ENCODE data around the gene TMEM247. TPM values are rescaled to one million over a fixed set of nuclear protein-coding genes. Genes with fewer than 3 reads are reported as not detected.

Gene TMEM247
- total RNA-seq, 1 donor from 2014 or later: not detected

GRCh38 chr2:46493241-46493970, 14.0 kb downstream of the TMEM247 start:
- H3K4me1 ChIP-seq: peaks cover 42% of the 10 kb centered on the region
- no peaks in the 10 kb centered on the region for H3K27me3 ChIP-seq (ENCODE audit: low read depth)
- no peaks in the 10 kb centered on the region for H3K36me3 ChIP-seq
- no peak overlapping the region for H3K4me3 ChIP-seq
- no peak overlapping the region for H3K27ac ChIP-seq (replicated peaks)
- H3K9me3 ChIP-seq (replicated peaks): no peaks in the 10 kb centered on the region
- TF ChIP-seq CTCF (IDR thresholded peaks at IDR 0.05; ENCODE audit: borderline replicate concordance): no peak
- intact Hi-C loops (cut with micrococcal nuclease): no loop called here
- no peak for DNase-seq

- intact Hi-C loops (cut with micrococcal nuclease): no loop called here
- Histone ChIP-seq H3K27ac (replicated peaks) (no peak overlapping the region), H3K4me3 (no peak overlapping the region), H3K9me3 (replicated peaks) (no peaks in the 10 kb centered on the region), H3K4me1 (peaks cover 37% of the 10 kb centered on the region), H3K36me3 (no peaks in the 10 kb centered on the region), H3K27me3 (ENCODE audit: low read depth) (no peaks in the 10 kb centered on the region)
- DNase-seq: no peak
- TF ChIP-seq CTCF (IDR thresholded peaks at IDR 0.05; ENCODE audit: borderline replicate concordance): no peak
Observed at GRCh38 chr2:46493971-46494250, 14.5 kb downstream of the TMEM247 start.

- H3K27ac ChIP-seq (replicated peaks): no peak overlapping the region
- DNase-seq: no peak
- no peaks in the 10 kb centered on the region for H3K27me3 ChIP-seq (ENCODE audit: low read depth)
- TF ChIP-seq CTCF (IDR thresholded peaks at IDR 0.05; ENCODE audit: borderline replicate concordance): no peak
- no peaks in the 10 kb centered on the region for H3K9me3 ChIP-seq (replicated peaks)
- peaks cover 34% of the 10 kb centered on the region for H3K4me1 ChIP-seq
- intact Hi-C loops (cut with micrococcal nuclease): no loop called here
- H3K36me3 ChIP-seq: no peaks in the 10 kb centered on the region
- no peak overlapping the region for H3K4me3 ChIP-seq
Observed at GRCh38 chr2:46494596-46494995, 15.2 kb downstream of the TMEM247 start.

- Histone ChIP-seq H3K36me3 (no peaks in the 10 kb centered on the region), H3K4me1 (peaks cover 28% of the 10 kb centered on the region), H3K9me3 (replicated peaks) (no peaks in the 10 kb centered on the region), H3K27me3 (ENCODE audit: low read depth) (no peaks in the 10 kb centered on the region), H3K4me3 (no peak overlapping the region), H3K27ac (replicated peaks) (no peak overlapping the region)
- intact Hi-C loops (cut with micrococcal nuclease): no loop called here
- no peak for TF ChIP-seq CTCF (IDR thresholded peaks at IDR 0.05; ENCODE audit: borderline replicate concordance)
- DNase-seq: no peak
Observed at GRCh38 chr2:46495231-46496030, 16.1 kb downstream of the TMEM247 start.

- H3K27me3 ChIP-seq (ENCODE audit: low read depth): no peaks in the 10 kb centered on the region
- no peaks in the 10 kb centered on the region for H3K9me3 ChIP-seq (replicated peaks)
- TF ChIP-seq CTCF (IDR thresholded peaks at IDR 0.05; ENCODE audit: borderline replicate concordance): no peak
- no peak overlapping the region for H3K4me3 ChIP-seq
- H3K4me1 ChIP-seq: peaks cover 20% of the 10 kb centered on the region
- intact Hi-C loops (cut with micrococcal nuclease): no loop called here
- no peak for DNase-seq
- no peaks in the 10 kb centered on the region for H3K36me3 ChIP-seq
- no peak overlapping the region for H3K27ac ChIP-seq (replicated peaks)
Observed at GRCh38 chr2:46497766-46498165, 18.4 kb downstream of the TMEM247 start.
